Measurements from ENCODE around the gene AEN. TPM values are rescaled to one million over a fixed set of nuclear protein-coding genes. Genes with fewer than 3 reads are reported as not detected.

Gene AEN
- total and polyA plus RNA-seq, 2 of the 8 experiments (the other 6 are each of a cell fraction or from before 2014, with no cell fraction given): 112 to 122 TPM

DNA sequence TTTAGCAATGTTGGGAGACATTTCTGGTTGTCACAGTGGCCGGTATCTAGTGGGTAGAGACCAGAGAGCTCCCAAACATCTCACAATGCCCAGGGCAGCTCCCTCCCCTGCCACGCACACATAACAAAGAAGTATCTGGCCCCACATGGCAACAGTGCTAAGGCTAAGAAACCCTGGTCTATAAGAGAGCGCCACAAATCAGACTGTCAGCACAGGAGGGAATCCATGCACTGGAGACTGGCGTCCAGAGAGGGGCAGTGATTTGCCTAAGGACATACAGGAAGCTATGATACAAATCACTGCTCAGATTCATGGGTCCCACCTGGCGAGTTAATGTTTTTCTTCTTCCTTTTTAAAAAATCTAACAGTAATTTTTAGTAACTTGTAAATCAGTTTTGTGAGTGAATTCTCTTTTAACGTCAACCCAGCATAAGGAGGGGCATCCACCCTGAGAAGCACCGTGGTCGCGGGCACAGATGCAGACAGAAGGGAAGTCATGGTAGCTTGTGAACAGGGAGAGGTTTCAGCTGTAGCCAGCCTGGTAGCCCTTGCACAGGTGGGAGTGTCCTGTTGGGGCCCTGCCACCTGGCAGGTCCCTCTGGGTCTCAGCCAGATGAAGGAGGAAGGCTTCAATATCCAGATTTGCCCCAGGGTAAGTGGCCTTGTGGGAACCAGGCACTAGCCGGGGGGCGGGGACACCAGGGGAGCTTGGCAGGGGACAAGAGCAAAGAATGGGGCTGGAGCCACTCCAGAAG, 26.4 kb downstream of the AEN start:
- no peak overlapping the region for H3K27ac ChIP-seq (ENCODE audit: low read depth, low read length)
- no peak overlapping the region for H2AFZ ChIP-seq (ENCODE audit: low read length)
- H4K5ac ChIP-seq (ENCODE audit: insufficient read length, low read depth, low read length): no peak overlapping the region
- H2BK5ac ChIP-seq (ENCODE audit: low read depth, low read length): no peak overlapping the region
- no peaks in the 10 kb centered on the region for H3K23me2 ChIP-seq (ENCODE audit: low read depth, low read length)
- peaks cover 0 to 12% (median 4%) of the 10 kb centered on the region in 4 experiments; a peak in 6 of 7 replicates for H3K4me1 ChIP-seq (replicated peaks in 1 of 4; ENCODE audit: control insufficient read depth in 3 of 4, insufficient read depth in 4 of 4, low read length in 3 of 4)
- H3K4me3 ChIP-seq (ENCODE audit: extremely low read depth in 1 of 4, insufficient read depth in 2 of 4, low read depth in 3 of 4, low read length in 4 of 4): no peak overlapping the region
- 77% methylated on average over 11 of the region's 11 CpGs; no CpG with 5 or more reads in 1 of the 2 experiments for WGBS, 2 experiments (ENCODE audit: extremely low coverage in 1 of 2, insufficient coverage in 1 of 2, insufficient read length in 1 of 2, insufficient replicate concordance in 2 of 2, low coverage in 1 of 2, low lambda C conversion rate in 2 of 2, missing lambda C conversion rate in 1 of 2)
- no peaks in the 10 kb centered on the region for H4K20me1 ChIP-seq (replicated peaks in 1 of 2; ENCODE audit: control insufficient read depth in 1 of 2, insufficient read depth in 2 of 2, low read length in 2 of 2)
- H3K36me3 ChIP-seq (ENCODE audit: control insufficient read depth in 2 of 4, insufficient read depth in 4 of 4, low read length in 3 of 4): no peaks in the 10 kb centered on the region
- no peak overlapping the region for H2AK5ac ChIP-seq (ENCODE audit: low read depth, low read length)
- no peaks in the 10 kb centered on the region for H3K9me3 ChIP-seq (ENCODE audit: insufficient read depth in 2 of 2, low read depth in 1 of 2, low read length in 1 of 2)
- no peak overlapping the region for H3K9ac ChIP-seq (replicated peaks in 1 of 4; ENCODE audit: extremely low read depth in 1 of 4, low read depth in 3 of 4, low read length in 3 of 4)
- DNase-seq (ENCODE audit: low read depth in 1 of 2, low spot score in 2 of 2) (peak in 1 of 2 experiments; percentile 40), FAIRE-seq (no peak)
- no peak overlapping the region for H3K56ac ChIP-seq (replicated peaks; ENCODE audit: insufficient read length, low read depth, low read length)
- H2BK120ac ChIP-seq (replicated peaks; ENCODE audit: low read depth, low read length): no peak overlapping the region
- H3K4ac ChIP-seq (replicated peaks; ENCODE audit: insufficient read length, low read depth, low read length): no peak overlapping the region
- no peak overlapping the region for H3K14ac ChIP-seq (ENCODE audit: insufficient read length)
- H2BK12ac ChIP-seq (ENCODE audit: low read depth, low read length): no peak overlapping the region
- no peak overlapping the region for H2BK15ac ChIP-seq (ENCODE audit: low read length)
- no peak overlapping the region; the same call in 1 of the 2 replicates for H4K8ac ChIP-seq (ENCODE audit: extremely low read depth, insufficient read depth, low read length)
- no peaks in the 10 kb centered on the region for H3K27me3 ChIP-seq (replicated peaks in 1 of 4; ENCODE audit: control insufficient read depth in 3 of 4, extremely low read depth in 1 of 4, insufficient read depth in 3 of 4, low read length in 3 of 4)
- no peak overlapping the region for H2BK20ac ChIP-seq (ENCODE audit: low read length)
- no peaks in the 10 kb centered on the region; the same call in 1 of the 2 replicates for H3K79me1 ChIP-seq (ENCODE audit: low read depth, low read length)
- H3K23ac ChIP-seq (ENCODE audit: insufficient read length): no peak overlapping the region
- no peak overlapping the region for H4K91ac ChIP-seq (replicated peaks; ENCODE audit: insufficient read length, low read length)
- H3K4me2 ChIP-seq (ENCODE audit: insufficient read depth in 1 of 2, low read depth in 2 of 2, low read length in 2 of 2): no peak overlapping the region
- POLR2A ChIA-PET (ENCODE audit: partially characterized antibody): interaction anchor here (1.1 to 1.5 kb wide), 3 partner anchors 12 to 25 kb away, joined by 3 to 5 read pairs (median 4); no protein-coding TSS in a partner anchor
- no peaks in the 10 kb centered on the region for H3K79me2 ChIP-seq (ENCODE audit: control insufficient read depth in 1 of 2, insufficient read depth in 2 of 2, low read length in 2 of 2)
- H3K18ac ChIP-seq (ENCODE audit: extremely low read depth, low read length): no peak overlapping the region
- CTCF ChIA-PET (ENCODE audit: partially characterized antibody): interaction anchor here (0.6 to 1.2 kb wide), 6 partner anchors 9 to 413 kb away, joined by 3 to 6 read pairs (median 4); no protein-coding TSS in a partner anchor
- no peak for TF ChIP-seq RFX5 (IDR thresholded peaks at IDR 0.05; ENCODE audit: borderline replicate concordance, low read depth, low read length)
- no peak for TF ChIP-seq POLR2A (IDR thresholded peaks at IDR 0.05; ENCODE audit: control extremely low read depth in 1 of 2, low read depth in 2 of 2, low read length in 2 of 2)
- no peak for TF ChIP-seq SIN3A (conservative IDR thresholded peaks at IDR 0.05 in 1 of 2, IDR thresholded peaks at IDR 0.05 in 1 of 2; ENCODE audit: low read depth in 1 of 2, low read length in 2 of 2)
- TF ChIP-seq CEBPB (IDR thresholded peaks at IDR 0.05; ENCODE audit: low read depth, low read length): no peak
- no peak for TF ChIP-seq SRF (IDR thresholded peaks at IDR 0.05; ENCODE audit: low read depth, low read length)
- no peak for TF ChIP-seq CHD2 (IDR thresholded peaks at IDR 0.05; ENCODE audit: low read length)
- TF ChIP-seq CREB1 (IDR thresholded peaks at IDR 0.05): no peak
- no peak for TF ChIP-seq SP2 (IDR thresholded peaks at IDR 0.05; ENCODE audit: low read length)
- no peak for TF ChIP-seq FOSL1 (IDR thresholded peaks at IDR 0.05; ENCODE audit: insufficient read depth, low read depth, low read length)
- no peak for TF ChIP-seq TBP (IDR thresholded peaks at IDR 0.05; ENCODE audit: low read depth, low read length)
- TF ChIP-seq, protein P1, sequence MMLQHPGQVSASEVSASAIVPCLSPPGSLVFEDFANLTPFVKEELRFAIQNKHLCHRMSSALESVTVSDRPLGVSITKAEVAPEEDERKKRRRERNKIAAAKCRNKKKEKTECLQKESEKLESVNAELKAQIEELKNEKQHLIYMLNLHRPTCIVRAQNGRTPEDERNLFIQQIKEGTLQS (IDR thresholded peaks at IDR 0.05; ENCODE audit: insufficient read depth, low read depth, low read length): no peak
- no peak for TF ChIP-seq RAD21 (IDR thresholded peaks at IDR 0.05 in 1 of 2, conservative IDR thresholded peaks at IDR 0.05 in 1 of 2; ENCODE audit: low read depth in 2 of 2, low read length in 2 of 2)
- TF ChIP-seq POLR2AphosphoS5 (IDR thresholded peaks at IDR 0.05; ENCODE audit: low read depth, low read length): no peak
